Nucleus accumbens (tissue), 56 donors: ENCODE measurements around the gene NRF1.
"Not testable (repeated sequence)": the region's sequence is repeated elsewhere in the genome, so short reads cannot be mapped to it uniquely, and the experiment has no call there.

Experiments
- DNase-seq, 56 donors: peaks; one replicate each; lab custom pipeline; 2025; lab: John Stamatoyannopoulos, UW

NRF1 gene

DNA sequence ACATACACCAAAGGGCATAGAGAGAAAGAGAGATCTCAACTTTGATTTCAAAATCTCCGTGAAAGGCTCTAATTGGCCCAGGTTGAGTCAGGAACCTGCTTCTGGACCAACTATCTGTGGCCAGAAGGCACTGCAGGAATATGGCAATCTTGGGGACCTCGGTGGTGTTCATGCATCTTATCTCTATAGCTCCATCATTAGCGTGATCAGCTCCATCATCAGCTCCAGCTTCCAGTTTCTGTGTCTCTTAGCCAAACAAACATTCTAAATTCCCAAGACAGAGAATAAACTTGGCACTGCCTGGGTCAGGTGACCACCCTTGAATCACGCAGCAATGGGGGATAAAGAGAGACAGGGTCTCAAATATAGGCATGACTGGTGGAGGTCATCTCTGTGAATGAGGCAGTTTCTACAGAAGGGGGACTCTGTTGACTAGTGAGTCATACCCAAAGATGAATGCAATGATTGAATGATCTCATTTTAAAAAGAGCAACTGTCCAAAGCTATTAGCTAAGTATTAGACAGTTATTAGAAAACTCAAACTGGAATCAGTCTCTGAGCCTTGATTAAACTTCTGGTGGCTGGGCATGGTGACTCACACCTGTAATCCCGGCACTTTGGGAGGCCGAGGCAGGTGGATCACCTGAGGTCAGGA, 5.4 kb upstream of the NRF1 start:
- peak in 1 of 56 donors; percentile 6 for DNase-seq

DNA sequence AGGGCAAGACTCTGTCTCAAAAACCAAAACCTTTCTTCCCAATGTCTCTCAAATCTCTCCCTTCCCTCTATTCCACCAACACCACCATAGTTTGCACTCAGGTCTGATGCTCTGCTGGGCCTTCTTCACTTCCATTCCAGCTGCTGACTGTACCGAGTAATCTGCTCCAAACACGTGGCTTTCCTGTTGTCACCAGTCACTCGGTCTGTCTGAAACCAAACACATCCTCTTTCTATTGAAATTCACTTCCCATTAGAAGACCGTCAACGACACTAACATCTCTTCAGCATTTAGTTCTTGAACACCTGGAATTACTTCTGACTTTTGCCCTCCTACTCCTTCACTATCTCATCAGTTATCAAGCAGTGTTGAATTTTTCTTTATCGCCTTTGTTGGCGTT, 4.7 kb upstream of the NRF1 start:
- peak in 4 of 56 donors; percentile 3 to 12 (median 6) for DNase-seq

DNA sequence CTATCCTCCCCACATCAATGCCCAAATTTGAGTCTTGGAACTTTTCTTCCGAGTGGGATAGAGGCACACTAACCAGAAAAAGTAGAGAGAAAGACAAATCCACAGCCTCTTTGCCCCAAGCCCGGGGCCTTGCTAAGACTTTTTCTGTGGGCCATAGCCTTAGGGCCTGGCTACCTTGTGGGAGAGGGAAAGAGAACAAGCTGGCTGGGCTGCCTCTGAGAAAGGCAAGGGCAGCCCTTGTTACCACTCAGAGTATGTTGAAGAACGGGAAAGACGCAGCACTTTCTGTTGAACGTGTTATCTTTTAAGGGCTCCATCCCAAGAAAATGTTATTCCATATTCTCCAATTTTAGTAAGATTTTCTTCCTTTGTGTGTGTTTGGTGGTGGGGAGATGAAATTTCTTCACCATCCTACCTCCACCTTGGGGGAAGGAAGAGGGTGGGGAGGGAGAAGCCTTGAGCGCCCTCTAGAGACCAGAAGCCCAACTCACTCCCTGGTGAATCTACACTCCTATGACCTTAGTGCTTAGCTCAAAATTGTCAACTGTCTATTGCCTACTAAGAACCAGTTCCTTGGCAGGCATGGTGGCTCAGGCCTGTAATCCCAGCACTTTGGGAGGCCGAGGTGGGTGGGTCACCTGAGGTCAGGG, 3.9 kb upstream of the NRF1 start:
- DNase-seq, result peak in 8 of 56 donors; percentile 0 to 37 (median 8)

DNA sequence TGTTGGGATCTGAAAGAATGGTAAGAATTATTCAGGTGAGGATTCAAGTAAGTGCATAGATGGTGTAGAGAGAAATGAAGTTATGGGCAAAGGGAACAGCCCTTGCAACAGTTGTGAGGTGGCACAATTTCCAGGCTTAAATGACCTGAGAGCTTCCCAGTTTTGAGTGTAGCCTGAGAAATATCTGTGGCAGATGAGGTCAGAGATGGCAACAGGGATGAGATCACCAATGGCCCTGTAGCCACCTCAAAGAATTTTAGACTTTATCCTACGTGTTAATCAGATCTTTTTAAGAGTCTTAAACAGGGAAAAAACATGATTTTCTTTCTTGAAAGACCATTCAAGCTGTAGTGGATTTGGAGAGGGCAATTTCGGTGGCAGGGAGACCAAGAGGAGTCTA, 1.9 kb upstream of the NRF1 start:
- no peak for DNase-seq

DNA sequence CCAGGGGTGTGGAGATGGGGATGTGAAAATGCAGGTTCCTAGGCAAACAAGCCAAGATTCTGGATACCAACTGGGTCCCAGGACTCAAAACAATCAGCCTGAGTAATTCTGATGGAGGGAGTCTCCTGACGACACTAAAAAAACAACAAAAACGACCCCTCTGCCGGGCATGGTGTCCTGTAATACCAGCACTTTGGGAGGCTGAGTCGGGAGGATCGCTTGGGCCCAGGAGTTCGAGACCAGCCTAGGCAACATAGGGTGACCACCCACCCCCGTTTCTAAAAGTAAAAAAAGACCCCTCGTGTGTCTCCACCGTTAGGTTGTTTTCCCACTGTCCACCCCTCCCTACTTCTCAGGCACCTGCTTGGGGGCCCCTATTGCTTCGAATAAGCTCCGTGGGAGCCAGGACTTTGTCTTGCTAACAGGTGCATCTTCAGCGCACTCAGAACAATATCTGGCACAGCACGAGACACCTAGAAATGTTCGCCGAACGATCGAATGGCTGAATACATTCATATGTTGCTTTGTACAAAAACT, 743 bp upstream of the NRF1 start:
- DNase-seq, result peak in 3 of 56 donors; percentile 36 to 47 (median 44)

DNA sequence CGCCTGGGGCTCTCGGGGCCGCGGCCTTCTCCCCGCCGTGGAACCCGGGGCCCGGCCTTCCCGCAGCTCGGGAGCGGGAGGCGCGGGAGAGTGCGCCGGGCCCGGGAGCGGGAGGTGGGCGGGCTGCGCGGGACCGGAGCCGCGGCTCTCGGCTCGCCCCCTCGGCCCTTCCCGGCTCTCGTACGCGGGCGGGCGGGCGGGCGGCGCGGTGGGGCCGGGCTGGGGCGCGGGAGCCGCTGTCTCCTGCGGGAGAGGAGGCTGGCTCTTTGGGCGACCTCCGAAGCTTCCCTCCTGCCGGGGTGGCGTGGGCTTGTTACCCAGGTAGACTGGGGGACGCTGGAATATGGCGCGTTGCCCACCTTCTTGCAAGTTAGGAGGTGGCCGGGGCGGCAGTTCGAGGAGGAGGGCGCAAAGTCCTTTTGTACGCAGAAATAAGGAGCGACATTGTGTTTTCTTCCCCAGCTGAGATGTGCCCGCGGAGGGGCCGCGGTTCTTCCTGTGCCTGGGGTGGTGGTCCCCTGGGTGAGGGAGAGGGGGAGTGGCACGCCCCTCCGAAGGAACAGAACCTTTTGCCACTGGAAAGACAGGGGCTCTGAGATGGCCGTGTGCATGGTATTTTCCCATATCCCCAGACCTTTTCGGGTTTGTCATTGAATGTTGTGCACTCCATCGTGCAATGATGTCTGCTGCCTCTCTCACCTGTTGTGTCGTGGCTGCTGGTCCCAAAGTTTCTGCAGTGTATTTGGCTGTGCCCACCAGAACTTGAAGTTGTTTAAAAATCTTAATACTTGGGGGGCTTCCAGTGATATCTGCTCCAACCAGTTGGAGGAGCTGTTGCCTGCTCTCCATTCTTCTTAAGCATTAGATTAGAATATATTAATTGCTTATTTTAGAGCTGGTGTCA, 844 bp downstream of the NRF1 start:
- DNase-seq, result peak in 40 of 56 donors; percentile 2 to 64 (median 38)

DNA sequence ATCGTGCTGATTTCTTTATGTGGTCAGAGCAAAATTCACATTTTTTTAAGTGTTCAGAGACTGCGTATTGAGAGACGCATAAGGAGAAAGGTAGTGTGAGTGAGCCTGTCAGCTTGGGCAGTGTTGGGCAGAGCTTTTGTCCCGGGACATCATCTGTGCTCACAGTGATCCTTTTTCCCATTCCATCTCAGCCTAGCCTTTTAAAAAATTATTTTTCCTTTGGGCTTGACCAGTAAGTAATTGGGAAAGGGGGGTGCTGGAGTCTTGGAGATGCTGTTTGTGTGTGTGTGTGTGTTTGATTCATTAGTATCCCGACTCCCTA, 1.5 kb downstream of the NRF1 start:
- no peak for DNase-seq

DNA sequence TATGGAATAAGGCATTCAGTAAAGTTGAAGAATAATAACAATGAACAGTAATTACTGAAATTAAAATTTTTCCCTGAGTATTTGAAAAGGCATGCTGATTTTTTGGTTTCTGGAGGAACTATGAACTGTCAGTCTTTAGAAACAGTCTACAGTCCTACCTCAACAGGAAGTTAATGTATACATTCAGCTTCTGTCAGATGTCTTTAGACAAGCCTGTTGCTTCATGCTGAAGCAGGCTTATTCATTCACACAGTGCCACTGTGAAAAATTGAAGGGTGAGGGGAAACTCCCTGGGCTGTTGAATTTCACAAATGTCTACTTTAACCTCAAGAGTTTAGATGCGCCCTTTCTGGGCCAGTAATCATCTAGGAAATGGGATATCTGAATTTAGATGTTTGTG, 3.5 kb downstream of the NRF1 start:
- DNase-seq, result no peak

DNA sequence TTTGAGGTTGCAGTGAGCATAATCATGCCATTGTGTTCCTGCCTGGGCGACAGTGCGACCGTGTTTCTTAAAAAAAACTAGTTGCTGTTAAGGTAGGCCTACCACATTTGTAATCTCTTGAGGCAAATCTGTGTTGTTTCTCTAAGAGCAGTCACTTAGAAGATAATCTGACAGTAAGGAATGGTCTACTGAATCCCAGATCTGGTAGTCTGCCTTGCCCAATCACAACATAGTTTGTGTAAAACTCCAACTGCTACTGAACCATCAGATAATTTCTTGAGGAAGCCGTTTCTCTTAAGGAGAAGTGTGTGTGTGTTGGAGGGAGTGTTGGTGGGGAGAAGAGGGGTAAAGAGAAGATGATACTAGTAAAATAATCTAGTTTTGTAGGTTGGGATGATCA, 5.0 kb downstream of the NRF1 start:
- DNase-seq, result no peak

DNA sequence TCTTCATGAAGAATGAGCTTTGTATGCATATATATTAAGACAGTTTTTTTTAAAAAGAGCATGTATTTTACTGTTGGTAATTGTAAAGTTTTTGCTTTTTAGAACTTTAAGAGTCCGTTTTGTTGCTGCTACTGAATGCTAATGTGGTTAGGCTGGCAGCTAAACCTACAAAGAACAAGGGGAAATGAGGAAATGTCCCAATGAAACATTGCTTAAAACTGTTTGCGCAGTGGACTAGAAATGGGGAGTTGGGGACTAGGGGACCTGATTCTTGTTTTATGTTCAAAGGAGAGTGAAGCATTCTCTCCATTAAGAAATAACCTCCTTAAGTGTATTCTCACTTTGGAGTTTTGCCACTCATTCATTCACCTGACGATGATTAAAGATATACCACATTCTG, 5.7 kb downstream of the NRF1 start:
- no peak for DNase-seq

DNA sequence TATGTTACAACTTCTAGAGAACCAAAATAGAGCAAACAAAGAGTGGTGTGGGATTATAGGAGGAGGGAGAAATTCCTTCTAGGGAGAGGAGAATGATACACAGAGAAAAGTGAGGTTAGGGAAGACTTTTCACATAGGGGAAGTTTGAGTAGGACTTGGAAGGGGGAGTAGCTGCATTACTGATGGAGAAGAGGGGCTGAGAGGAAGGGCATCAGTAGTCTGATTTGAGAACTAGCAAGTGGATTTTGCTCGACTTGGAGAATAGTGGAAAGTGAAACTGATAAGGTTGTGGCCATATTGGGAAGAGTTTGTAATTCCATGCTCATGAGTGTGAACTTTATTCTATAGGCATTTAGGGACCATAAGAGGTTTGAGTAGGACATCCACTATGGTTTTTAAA, 6.1 kb downstream of the NRF1 start:
- DNase-seq, result no peak

DNA sequence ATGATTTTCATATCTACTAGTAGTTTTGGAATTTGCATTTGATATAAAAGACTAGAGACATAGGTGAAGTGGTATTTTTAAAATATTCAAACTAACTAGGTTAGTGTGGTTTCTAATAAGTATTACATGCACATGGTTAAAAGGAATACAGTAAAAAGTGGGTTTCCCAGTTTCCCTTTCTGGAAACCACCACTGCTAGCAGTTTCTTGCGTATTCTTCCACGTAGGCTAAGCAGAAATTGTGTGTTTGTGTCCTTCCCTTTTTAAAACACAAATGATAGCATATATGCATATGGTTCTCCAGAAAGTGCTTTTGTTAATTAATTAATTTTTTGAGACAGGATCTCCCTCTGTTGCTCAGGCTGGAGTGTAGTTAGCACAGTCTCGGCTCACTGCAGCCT, 15.4 kb downstream of the NRF1 start:
- DNase-seq, result no peak

DNA sequence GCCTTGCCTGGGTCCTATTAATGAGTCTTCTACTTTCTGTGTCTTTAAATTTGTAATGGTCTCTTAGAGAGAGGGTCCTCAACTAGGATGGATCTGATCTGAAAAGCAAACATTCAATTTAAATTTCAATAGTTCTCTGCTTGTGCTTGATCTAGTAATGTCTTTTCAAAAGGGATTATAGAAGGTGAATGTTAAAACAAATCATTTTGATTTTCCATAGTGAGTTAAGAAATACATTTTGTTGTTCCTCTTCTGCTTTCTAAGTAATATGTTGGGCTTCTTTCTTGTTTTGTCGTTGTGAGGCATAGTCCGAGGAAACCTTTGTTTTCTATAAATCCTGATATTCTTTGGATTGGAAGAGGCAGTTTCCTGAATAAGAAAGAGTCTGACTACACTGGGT, 18.8 kb downstream of the NRF1 start:
- no peak for DNase-seq

DNA sequence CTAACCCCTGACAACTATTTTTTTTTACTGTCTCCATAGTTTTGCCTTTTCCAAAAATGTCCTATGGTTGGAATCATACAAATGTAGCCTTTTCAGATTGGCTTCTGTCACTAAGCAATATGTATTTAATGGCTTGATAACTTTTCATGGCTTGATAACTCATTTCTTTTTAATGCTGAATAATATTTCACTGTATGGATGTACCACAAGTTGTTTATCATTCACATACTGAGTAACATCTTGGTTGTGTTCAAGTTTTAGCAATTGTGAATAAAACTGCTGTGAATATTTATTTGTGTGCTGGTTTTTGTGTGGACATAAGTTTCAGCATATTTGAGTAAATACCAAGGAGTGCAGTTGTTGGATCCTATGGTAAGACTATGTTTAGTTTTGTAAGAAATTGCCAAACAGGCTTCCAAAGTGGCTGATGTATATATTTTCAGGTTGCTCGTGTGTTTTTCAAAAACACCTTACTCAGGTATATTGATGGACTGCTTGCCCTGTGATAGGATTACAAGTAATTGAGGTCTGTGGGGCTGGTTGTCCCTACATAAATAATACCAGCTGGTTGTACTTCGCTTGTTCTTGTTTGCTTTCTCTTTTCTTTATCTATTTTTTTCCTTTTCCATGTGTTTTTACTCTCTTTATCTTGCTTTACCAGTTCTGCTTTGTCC, 23.0 kb downstream of the NRF1 start:
- DNase-seq, result no peak

DNA sequence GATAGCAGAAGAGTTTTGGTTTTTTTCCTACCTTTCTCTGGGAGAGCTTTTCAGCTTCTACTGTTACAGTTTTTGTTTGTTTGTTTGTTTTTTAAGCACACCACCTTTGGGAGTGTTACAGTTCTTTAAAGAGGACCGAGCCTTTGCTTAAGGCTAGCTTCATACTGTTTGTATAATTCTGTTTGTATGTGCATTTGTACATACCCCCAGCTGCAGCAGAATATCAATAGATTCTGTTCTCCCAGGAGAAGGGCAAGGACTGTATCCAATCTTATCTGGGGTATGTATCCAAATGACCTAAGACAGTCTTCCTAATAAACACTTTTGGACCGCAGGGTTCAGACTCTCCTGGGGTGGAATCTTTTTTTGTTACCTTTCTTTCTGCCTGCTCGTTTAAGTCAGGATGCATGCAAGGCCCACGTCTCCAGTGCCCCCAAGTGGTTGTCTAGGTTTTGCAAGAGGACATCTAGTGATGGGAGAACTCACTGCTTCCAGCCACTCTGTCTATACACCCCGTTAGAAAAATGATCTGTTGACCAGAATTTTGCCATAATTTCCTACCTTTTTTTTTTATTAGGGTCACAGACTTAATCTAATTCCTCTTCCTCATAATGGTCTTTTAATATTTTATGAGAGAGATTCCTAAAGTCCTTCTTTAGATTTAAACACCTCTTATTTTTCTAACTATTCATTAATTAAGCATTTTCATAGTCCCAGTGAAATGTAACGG, 23.9 kb downstream of the NRF1 start:
- DNase-seq, result peak in 48 of 56 donors; percentile 2 to 82 (median 34)

DNA sequence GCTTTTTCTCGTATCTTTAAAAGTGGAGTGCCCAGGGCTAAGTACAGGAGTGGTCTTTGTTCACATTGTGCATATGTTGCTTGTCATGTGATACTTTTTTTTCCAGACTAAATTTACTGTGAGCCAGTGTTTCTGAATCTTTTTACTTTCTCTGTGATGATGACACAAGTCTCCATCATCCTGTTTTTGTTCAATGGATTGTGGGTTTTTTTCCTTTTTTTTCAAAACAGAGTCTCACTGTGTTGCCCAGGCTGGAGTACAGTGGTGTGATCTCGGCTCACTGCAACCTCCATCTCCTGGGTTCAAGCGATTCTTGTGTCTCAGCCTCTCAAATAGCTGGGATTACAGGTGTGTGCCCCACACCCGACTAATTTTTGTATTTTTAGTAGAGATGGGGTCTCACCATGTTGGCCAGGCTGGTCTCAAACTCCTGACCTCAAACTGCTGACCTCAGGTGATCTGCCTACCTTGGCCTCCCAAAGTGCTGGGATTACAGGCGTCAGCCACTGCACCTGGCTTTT, 24.6 kb downstream of the NRF1 start:
- DNase-seq, result not testable (repeated sequence)

DNA sequence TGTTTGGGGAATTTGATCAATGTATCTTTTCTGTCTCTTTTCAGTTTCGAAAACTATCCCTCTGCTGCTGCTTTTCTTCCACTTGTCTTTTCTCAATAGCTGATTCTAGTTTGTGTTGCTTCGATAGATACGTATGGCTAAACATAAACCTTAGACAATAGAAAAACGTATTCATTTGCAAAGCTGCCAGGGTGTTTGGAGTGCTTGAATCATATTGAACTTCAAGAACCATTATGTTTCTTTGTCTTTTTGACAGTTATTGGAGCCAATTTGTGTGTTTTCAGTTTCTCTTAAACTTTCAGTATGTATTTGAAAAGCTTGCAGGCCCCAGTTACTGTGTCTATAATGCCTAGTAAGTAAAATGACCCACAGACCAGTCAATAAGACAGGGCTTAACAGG, 25.1 kb downstream of the NRF1 start:
- DNase-seq, result no peak

DNA sequence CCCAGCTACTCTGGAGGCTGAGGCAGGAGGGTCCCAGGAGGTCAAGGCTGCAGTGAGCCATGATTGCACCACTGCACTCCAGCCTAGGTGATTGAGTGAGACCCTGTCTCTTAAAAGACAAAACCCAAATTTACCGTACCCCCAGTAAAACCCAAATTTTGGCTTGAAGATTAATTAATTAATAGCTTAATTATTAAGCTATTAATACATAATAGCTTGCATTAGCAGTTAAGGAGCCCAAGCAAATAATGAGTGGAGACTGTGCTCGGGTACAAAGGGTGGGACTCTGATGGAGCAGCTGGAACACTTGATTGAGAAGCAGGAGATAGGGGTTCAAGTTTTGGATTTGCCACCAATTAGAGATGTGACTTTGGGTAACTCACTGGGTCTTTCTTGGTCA, 28.9 kb downstream of the NRF1 start:
- no peak for DNase-seq

DNA sequence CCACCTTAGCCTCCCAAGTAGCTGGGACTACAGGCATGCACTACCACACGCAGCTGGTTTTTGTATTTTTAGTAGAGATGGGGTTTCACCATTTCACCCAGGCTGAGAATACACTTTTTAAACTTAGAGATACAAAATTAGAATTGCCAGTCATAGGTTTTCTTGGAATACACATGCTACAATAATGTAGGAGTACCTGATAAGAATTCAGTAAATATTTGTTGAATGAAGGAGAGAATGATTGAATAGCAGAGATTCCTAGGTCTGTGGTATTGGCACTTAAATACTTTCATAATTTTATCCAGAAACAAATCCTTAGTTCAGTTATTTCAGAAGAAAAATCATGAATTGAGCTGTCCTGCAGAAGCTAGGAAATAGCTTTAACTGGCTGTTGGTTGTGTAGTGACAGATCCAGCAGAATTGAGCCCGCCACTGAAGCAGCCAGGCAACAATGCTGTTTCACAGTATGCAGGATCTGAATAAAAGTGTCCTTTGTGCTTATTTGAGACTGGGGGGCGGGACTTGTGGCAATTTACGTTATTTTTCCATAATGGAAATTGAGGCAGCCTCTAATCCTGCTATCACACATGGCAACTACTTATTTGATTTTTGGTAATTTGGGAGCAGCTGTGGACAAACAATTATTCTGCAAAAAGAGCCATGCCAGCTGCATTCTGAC, 31.5 kb downstream of the NRF1 start:
- DNase-seq, result peak in 18 of 56 donors; percentile 2 to 53 (median 12)
